NCI-H2171 treated with DMSO at 0.1 percent for 48 hours (cell line): ENCODE data around the gene COL4A3.
"Not testable (repeated sequence)": the region's sequence is repeated elsewhere in the genome, so short reads cannot be mapped to it uniquely, and the experiment has no call there.

Experiments
- DNase-seq: peaks from one replicate; lab custom pipeline; 2025; lab: John Stamatoyannopoulos, UW

Gene COL4A3

GRCh38 chr2:227214622-227215041 lies 50.2 kb downstream of the COL4A3 start:
- no peak for DNase-seq

DNA sequence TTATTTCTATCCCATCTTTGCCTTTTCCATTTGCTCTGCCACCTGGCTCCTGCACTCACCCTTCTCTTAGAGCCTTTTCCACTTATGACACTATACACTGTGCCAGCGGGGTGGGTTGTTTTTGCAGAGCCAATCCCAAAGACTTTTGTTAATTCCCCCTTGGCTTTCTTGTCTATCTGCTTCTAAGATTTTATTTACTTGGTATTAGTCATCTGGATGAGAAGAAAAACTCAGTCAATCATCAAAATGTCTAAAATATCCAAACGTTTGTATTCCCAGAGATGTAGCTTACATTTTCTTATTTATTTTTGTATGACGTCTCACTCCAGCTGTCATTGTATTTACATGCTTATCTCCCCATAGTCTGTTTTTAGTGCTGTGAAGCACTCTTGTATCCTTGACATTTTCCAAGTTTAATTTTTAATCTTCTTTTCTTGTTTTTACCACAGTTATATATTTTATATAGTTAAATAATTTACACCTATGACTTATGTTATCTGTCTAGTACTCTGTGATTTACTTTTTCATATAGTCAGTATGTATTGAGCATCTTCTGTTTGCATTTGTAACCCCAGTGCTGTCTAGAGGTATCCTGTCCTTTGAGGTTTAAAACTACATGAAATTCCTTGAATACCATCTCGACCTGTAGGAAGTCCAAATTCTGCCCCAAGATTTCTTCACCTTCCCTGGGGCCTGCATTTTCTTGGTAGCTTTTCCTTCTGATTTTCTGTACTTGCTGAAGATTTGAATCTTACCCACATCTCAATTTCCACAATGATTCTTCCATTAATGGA lies 55.1 kb downstream of the COL4A3 start:
- DNase-seq = no peak

GRCh38 chr2:227221120-227221519 lies 56.7 kb downstream of the COL4A3 start:
- DNase-seq = no peak

GRCh38 chr2:227222292-227222691 lies 57.9 kb downstream of the COL4A3 start:
- no peak for DNase-seq

DNA sequence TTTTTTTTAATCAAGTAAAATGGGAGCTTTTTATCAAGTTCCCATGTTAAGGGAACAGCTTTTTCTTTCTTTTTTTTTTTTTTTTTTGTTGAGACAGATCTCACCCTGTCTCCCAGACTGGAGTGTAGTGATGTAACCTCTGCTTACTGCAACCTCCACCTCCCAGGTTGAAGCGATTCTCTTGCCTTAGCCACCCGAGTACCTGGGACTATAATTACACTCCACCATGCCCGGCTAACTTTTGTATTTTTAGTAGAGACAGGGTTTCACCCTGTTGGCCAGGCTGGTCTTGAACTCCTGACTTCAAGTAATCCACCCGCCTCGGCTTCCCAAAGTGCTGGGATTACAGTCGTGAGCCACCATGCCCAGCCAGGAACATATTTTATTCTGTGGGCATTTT lies 61.2 kb downstream of the COL4A3 start:
- not testable (repeated sequence) for DNase-seq

DNA sequence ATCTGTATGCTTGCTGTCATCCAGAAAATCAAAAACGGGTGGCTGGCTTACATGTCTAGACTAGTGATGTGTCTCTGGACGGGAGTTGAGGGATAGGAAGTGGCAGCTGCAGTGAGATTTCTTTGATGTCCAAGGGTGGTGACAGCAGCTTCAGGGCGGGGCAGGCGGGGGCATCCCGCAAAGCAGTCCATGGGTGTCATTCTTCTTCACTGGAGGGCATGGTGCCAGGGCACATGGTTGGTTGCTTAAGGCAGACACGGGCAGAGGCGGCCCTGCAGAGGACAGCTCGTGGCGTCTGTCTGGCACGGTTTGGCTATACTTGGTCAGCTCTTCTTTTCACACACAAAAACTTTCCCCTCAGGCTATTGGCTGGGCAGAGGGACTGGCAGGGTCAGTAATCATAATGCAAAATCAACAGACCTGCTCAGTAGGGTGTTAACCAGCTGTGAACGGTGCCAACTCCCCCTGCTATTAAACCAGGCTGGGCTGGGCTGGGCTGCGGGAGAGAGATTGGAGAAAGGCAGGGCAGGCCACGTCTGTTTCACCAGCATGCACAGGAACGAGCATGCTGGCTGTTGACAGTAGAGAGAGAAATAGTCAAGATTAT lies 63.7 kb downstream of the COL4A3 start:
- peak; percentile 15 for DNase-seq

DNA sequence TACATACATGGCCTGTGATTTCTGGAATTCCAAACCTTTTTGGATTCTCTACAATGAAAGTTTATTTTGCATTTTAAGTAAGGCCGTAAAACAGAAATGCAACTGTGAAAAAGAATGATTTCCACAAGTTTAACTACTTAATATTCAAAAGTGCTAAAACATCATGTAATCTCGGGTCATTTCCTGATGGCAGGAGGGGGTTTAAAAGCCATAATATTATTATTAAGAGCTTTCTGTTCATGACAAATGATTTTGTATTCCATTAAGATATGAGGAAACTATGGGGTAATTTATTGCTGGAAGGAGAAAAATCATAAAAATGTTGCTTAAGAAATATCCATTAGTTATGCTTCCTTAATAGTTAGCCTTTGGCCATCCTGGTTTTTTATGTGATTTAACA lies 65.7 kb downstream of the COL4A3 start:
- DNase-seq = no peak

GRCh38 chr2:227234429-227234828 lies 70.0 kb downstream of the COL4A3 start:
- DNase-seq = no peak

- DNase-seq = no peak
Measured at GRCh38 chr2:227237786-227238185, 73.4 kb downstream of the COL4A3 start.

- DNase-seq = peak; percentile 3
Measured at GRCh38 chr2:227238238-227239237, 74.1 kb downstream of the COL4A3 start.

DNA sequence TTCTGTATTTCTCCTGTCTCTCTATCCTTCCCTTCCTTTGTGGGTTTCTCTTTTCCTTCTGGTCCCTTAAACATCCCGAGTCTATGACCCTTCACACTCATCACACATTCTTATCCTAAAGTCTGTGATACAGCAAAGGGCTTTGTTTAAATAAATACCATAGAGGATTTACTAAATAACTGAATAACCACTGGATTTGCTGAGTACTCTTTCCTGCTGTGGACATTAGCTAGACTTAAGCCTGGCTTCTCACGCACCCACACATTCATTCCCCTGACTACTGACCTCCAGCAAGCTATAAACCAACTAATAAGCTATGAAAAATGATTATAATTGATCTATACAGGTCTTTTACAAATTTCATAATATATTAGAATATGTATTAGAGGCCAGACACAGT lies 76.6 kb downstream of the COL4A3 start:
- no peak for DNase-seq

DNA sequence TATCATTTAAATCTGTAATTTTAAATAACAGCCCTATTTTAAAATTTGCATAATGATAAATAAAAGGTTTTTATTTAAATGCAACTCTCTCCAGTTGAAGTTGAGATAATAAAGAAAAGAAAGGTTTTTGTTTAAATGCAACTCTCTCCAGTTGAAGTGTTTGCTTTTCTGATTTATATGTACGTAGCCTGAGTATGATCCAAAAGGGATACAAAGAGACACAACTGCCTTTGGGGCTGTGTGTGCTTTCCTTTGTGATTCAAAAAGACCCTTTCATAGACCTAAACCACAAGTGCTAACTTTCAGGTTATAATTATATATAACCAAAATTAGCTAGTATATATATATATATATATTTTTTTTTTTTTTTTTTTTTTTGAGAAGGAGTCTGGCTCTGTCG lies 84.5 kb downstream of the COL4A3 start:
- no peak for DNase-seq

- DNase-seq = no peak
Measured at GRCh38 chr2:227252831-227253230, 88.4 kb downstream of the COL4A3 start.

DNA sequence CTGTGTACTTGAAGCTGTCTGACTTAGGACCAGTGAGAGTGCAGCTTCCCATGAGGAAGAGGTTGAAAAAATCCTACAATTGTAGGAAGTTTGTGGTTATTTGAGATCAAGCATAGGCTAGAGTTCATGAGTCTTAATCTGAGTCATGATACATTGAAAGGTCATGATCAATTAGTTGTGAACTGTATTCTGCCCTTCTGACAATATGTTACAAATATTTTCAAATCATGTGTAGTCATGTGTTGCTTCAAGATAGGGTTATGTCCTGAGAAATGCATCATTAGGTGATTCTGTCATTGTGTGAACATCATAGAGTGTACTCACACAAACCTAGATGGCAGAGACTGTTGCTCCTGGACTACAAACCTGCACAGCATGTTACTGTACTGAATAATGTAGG lies 92.2 kb downstream of the COL4A3 start:
- DNase-seq = no peak

DNA sequence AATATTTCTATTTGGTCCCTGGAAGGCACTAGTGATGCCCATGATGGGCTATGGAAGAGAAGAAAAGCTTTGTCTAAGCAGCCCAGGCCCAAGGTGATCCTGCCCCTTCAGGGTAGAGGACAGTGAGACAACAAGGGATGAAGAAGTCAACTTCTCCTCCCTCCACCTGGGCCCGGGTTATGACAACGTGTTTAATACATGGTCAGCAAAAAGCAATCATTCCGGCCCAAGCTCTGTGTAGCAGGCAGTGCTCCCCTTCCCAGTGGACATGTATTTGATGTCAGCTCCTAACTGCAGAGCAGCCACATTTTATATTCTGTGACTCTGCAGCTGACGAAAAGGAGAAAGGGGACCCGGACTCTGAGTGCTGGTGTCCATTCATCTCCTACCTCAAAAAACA lies 93.4 kb downstream of the COL4A3 start:
- DNase-seq = no peak

GRCh38 chr2:227260041-227260440 lies 95.6 kb downstream of the COL4A3 start:
- DNase-seq = no peak

DNA sequence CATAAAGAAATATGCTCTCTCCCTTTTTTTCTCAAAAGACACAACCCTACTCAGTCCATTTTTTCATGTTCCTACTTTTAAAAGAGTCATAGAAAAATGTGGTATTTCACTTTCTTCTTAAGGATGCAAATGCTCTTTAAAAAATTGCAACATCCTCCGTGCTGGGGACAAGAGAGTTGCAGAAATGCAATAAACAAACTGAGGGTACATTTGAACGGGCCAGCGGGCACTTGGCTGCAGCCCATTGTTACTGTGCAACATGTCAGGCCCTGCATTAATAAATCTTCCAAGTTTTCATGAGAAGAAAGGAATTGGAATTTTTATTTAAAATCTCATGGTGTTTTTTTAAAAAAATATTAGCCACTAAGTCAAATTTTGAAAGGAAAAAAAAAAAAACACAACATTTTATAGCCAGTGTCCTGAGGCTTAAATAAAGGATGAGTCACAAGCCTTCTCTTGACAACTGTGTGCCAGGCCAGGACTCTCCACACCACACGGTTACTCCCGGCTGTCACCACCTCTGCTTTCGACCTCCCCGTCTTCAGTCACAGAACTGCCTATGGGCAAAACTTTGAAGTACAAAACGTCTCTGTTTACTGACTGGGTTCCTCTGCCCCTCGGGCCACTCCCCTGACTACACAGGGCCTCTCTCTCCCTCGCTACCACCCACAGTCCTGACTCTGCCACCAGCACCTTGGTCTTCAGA lies 103.1 kb downstream of the COL4A3 start:
- DNase-seq = no peak

DNA sequence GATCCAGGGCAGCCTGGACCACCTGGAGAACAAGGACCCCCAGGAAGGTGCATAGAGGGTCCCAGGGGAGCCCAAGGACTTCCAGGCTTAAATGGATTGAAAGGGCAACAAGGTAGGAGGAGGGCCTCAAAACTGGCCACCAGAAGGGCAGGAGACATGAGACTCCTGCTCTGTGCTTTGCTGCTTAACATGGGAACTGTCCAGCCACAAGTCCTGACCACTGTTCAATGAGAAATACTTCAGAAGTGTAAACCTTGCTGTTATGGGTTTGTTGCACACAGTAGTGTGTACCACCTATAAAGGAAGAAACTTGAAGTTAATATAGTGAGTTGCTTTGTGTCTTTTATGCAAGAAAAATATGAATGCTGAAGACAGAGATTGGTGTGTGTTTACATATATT lies 116.5 kb downstream of the COL4A3 start:
- no peak for DNase-seq

DNA sequence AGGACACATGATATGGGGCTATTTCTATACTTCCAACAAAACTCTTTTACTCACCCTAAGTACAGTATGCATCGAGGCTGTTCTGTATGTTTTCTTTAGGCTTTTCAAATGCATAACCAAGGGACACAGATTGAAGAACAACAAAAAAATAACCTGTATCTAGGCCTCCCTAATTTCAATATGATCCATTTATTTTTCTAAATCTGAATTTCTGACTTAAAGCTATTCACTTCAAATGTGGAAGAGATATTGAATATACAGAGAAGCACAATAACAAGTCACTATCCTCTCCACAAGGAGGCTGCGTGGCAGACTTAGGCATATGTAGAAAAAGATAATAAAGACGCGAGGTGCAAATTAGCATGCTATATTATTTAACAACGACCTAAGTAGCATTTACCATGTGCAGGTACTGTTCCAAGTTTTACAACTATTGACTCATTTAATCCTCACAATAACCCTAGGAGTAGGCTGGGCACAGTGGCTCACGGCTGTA lies 121.4 kb downstream of the COL4A3 start:
- no peak for DNase-seq

GRCh38 chr2:227287771-227288170 lies 123.3 kb downstream of the COL4A3 start:
- DNase-seq = no peak

DNA sequence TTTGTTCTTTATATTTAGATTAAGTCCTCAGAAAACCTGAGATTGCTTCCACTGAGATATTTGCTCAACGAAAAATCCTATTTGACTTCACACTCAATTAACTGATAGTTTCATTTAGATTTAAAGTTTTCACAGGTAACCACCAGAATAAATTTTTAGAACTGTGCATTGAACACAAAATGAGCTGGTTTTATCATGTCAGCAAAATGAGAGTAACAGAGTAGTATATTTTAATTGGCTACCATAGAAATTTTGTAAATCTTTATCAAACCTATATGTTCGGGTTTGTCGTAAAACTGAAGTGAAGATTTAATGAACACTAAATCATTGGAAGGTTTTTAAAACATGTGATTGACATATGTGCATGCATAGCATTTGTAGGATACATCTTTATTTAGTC lies 127.9 kb downstream of the COL4A3 start:
- DNase-seq = no peak

DNA sequence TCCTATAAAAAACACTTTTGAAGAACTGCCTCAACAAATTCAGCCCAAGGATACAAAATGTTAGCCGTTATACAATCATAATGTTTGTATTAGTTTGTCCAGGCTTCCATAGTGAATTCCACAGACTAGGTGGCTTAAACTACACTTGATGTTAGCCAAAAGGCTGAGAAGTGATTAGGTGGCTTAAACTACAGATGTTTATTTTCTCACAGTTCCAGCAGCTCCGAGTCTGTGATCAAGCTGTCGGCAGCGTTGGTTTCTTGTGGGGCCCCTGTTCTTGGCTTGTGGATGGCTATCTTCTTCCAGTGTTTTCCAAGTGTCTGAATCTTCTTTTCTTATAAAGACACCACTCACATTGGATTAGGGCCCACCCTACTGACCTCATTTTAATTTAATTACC lies 129.1 kb downstream of the COL4A3 start:
- DNase-seq = no peak
